Testis (tissue), 3 donors: Measurements from ENCODE around the gene DDIT3. TPM values are rescaled to one million over a fixed set of nuclear protein-coding genes. Genes with fewer than 3 reads are reported as not detected.
"Not testable (repeated sequence)": the region's sequence is repeated elsewhere in the genome, so short reads cannot be mapped to it uniquely, and the experiment has no call there.

ENCODE experiments used
- DNase-seq: peaks from one replicate; pipeline ENCODE4 v3.0.0-alpha.2; 2019
- H3K27ac ChIP-seq, 2 donors: fragments of 200-600 bp; sonication (generic); one replicate each; pipeline ENCODE4 v1.5.1; 2019
- H3K27me3 ChIP-seq: fragments of 200-600 bp; sonication (generic); one replicate; pipeline ENCODE4 v1.5.1; 2019
- H3K36me3 ChIP-seq: fragments of 200-600 bp; sonication (generic); one replicate; pipeline ENCODE4 v1.5.1; 2017; ENCODE audit warnings: low read depth; ENCODE audit errors: missing control alignments
- H3K4me1 ChIP-seq: fragments of 200-600 bp; sonication (generic); one replicate; pipeline ENCODE4 v1.5.1; 2019
- H3K4me3 ChIP-seq, 2 donors: fragments of 200-600 bp; sonication (generic); one replicate each; pipeline ENCODE4 v1.5.1; 2017 to 2019
- H3K9me3 ChIP-seq: fragments of 200-600 bp; sonication (generic); one replicate; pipeline ENCODE4 v1.5.1; 2017
- CTCF ChIP-seq, 3 experiments: fragments of 450-650 bp in 2 of 3; fragments of 200-600 bp in 1 of 3; sonication (generic) in 1 of 3; IDR thresholded peaks; one replicate each; pipeline ENCODE4 v1.5.1; 2016 to 2019; ENCODE audit warnings: antibody characterized with exemption in 3 of 3, mild to moderate bottlenecking in 2 of 3, moderate library complexity in 1 of 3
- POLR2A ChIP-seq: fragments of 450-650 bp; IDR thresholded peaks from one replicate; pipeline ENCODE4 v1.6.1; 2017; ENCODE audit warnings: antibody characterized with exemption, mild to moderate bottlenecking, moderate library complexity
- WGBS, 2 donors: methylation state at CpG; one replicate each; pipeline ENCODE4 v1.1.5; 2018; 5-methylcytosine and 5-hydroxymethylcytosine counted together
- intact Hi-C: fragments of 100-400 bp; cut with DNase I; formaldehyde crosslinking; loops from one replicate; pipeline ENCODE4 v1.15.1; 2023; ENCODE audit warnings: low total_unique reads
- polyA plus RNA-seq: library from polyadenylated mRNA; stranded (reverse); fragments of 350-450 nt; fragmentation: Illumina TruSeq; extraction: RNeasy Lipid Tissue Mini Kit (QIAGEN cat#74804); gene quantifications from one replicate; pipeline ENCODE4 v1.2.3, GENCODE V29; 2014; ENCODE audit warnings: low read depth, low replicate concordance; ENCODE audit not compliant: insufficient read depth
- total RNA-seq, 2 donors: library from RNA; depleted of rRNA; stranded (reverse); fragments of >200 nt; gene quantifications; one replicate each; pipeline ENCODE4 v1.2.3, GENCODE V29; 2016

Gene DDIT3
- total and polyA plus RNA-seq, 3 donors from 2014 or later: 44.2 to 63.9 (median 45.6) TPM

- no peaks in the 10 kb centered on the region for H3K36me3 ChIP-seq
- DNase-seq: no peak
- H3K4me3 ChIP-seq: no peak overlapping the region
- TF ChIP-seq POLR2A (no peak), CTCF (IDR thresholded peaks at IDR 0.05) (no peak)
- H3K9me3 ChIP-seq: no peaks in the 10 kb centered on the region
- 96 to 97% methylated on average over 5 of the region's 5 CpGs for WGBS, 2 donors
- H3K27me3 ChIP-seq: no peaks in the 10 kb centered on the region
- H3K4me1 ChIP-seq: peaks cover 11% of the 10 kb centered on the region
- H3K27ac ChIP-seq: no peak overlapping the region
- intact Hi-C loops: no loop called here
These were observed 7.0 kb downstream of the DDIT3 start for GRCh38 chr12:57513266-57513665.

- no peaks in the 10 kb centered on the region for H3K27me3 ChIP-seq
- no peak overlapping the region for H3K27ac ChIP-seq
- H3K36me3 ChIP-seq: no peaks in the 10 kb centered on the region
- intact Hi-C loops: no loop called here
- no peak overlapping the region for H3K4me3 ChIP-seq
- no peaks in the 10 kb centered on the region for H3K9me3 ChIP-seq
- no peak for DNase-seq
- WGBS, 2 donors: 89 to 94% methylated on average over 6 of the region's 6 CpGs
- H3K4me1 ChIP-seq: peaks cover 5% of the 10 kb centered on the region
- TF ChIP-seq POLR2A (no peak), CTCF (IDR thresholded peaks at IDR 0.05) (no peak)
These were observed 7.6 kb downstream of the DDIT3 start for GRCh38 chr12:57512665-57513064.

GRCh38 chr12:57511588-57512325 lies 8.6 kb downstream of the DDIT3 start:
- no peak for DNase-seq
- intact Hi-C loops: no loop called here
- no peaks in the 10 kb centered on the region for H3K9me3 ChIP-seq
- no peaks in the 10 kb centered on the region for H3K36me3 ChIP-seq
- H3K4me3 ChIP-seq: no peak overlapping the region
- H3K27ac ChIP-seq: no peak overlapping the region
- no peaks in the 10 kb centered on the region for H3K27me3 ChIP-seq
- WGBS, 2 donors: 98 to 99% methylated on average over 7 of the region's 7 CpGs
- no peaks in the 10 kb centered on the region for H3K4me1 ChIP-seq
- TF ChIP-seq CTCF (IDR thresholded peaks at IDR 0.05) (no peak), POLR2A (no peak)

GRCh38 chr12:57511161-57511560 lies 9.2 kb downstream of the DDIT3 start:
- no peak overlapping the region for H3K4me3 ChIP-seq
- intact Hi-C loops: no loop called here
- H3K27ac ChIP-seq: no peak overlapping the region
- no peaks in the 10 kb centered on the region for H3K4me1 ChIP-seq
- WGBS, 2 donors: 94 to 95% methylated on average over 4 of the region's 4 CpGs
- no peaks in the 10 kb centered on the region for H3K36me3 ChIP-seq
- no peak for DNase-seq
- TF ChIP-seq POLR2A: no peak
- TF ChIP-seq CTCF (IDR thresholded peaks at IDR 0.05): no peak
- no peaks in the 10 kb centered on the region for H3K27me3 ChIP-seq
- H3K9me3 ChIP-seq: no peaks in the 10 kb centered on the region

GRCh38 chr12:57507796-57508195 lies 12.5 kb downstream of the DDIT3 start:
- H3K27ac ChIP-seq, H3K9me3 ChIP-seq, H3K36me3 ChIP-seq, intact Hi-C loops, H3K4me3 ChIP-seq, H3K27me3 ChIP-seq, DNase-seq, H3K4me1 ChIP-seq: not testable (repeated sequence)
- WGBS, 2 donors: 94% methylated on average over 25 of the region's 28 CpGs; no CpG with 5 or more reads in 1 of the 2 donors

- H3K27me3 ChIP-seq, H3K36me3 ChIP-seq, DNase-seq, H3K4me3 ChIP-seq, H3K4me1 ChIP-seq, intact Hi-C loops, H3K9me3 ChIP-seq, H3K27ac ChIP-seq: not testable (repeated sequence)
- 74% methylated on average over 3 to 4 of the region's 4 CpGs for WGBS, 2 donors
These were observed 13.8 kb downstream of the DDIT3 start for GRCh38 chr12:57506541-57506940.

- 91 to 96% methylated on average over 21 to 22 of the region's 22 CpGs for WGBS, 2 donors
- H3K4me1 ChIP-seq, intact Hi-C loops, H3K4me3 ChIP-seq, H3K36me3 ChIP-seq, H3K27me3 ChIP-seq, H3K27ac ChIP-seq, DNase-seq, H3K9me3 ChIP-seq: not testable (repeated sequence)
These were observed 17.9 kb downstream of the DDIT3 start for GRCh38 chr12:57502311-57502969.
